ENCODE data around the gene ATP5PO. TPM values are rescaled to one million over a fixed set of nuclear protein-coding genes. Genes with fewer than 3 reads are reported as not detected.

Gene ATP5PO
- total and polyA plus RNA-seq, 5 donors = 538 to 1,692 (median 608) TPM

- 94% methylated on average over 12 of the region's 12 CpGs for WGBS
- no peaks in the 10 kb centered on the region for H3K27me3 ChIP-seq (ENCODE audit: control insufficient read depth, insufficient read depth)
- peaks cover 17% of the 10 kb centered on the region for H3K4me1 ChIP-seq (ENCODE audit: control insufficient read depth, insufficient read depth, low read length)
- H3K27ac ChIP-seq (ENCODE audit: low read length) = no peak overlapping the region
- H3K9me3 ChIP-seq (ENCODE audit: control insufficient read depth, low read length) = no peaks in the 10 kb centered on the region
- intact Hi-C loops (cut with DNase I) = loop anchor here in 3 of 4 donors (10.0 kb wide), 3 partner anchors 55 to 255 kb away; partner anchors contain the start of genes MRPS6 (in 2 of the 3) and SLC5A3 (in 2 of the 3)
- no peak for DNase-seq
- no peak overlapping the region for H3K4me3 ChIP-seq (ENCODE audit: low read length)
- ATAC-seq = no peak
Measured at GRCh38 chr21:33949516-33950430, 34.2 kb upstream of the ATP5PO start.

- no peak for ATAC-seq
- Histone ChIP-seq H3K27me3 (ENCODE audit: control insufficient read depth, insufficient read depth) (no peaks in the 10 kb centered on the region), H3K4me3 (ENCODE audit: low read length) (no peak overlapping the region), H3K27ac (ENCODE audit: low read length) (peak overlapping the region; percentile 47), H3K4me1 (ENCODE audit: control insufficient read depth, insufficient read depth, low read length) (peaks cover 17% of the 10 kb centered on the region), H3K9me3 (ENCODE audit: control insufficient read depth, low read length) (no peaks in the 10 kb centered on the region)
- no peak for DNase-seq
- intact Hi-C loops (cut with DNase I) = loop anchor here in 3 of 4 donors (10.0 kb wide), 3 partner anchors 56 to 256 kb away; partner anchors contain the start of genes MRPS6 (in 2 of the 3) and SLC5A3 (in 2 of the 3)
- 88% methylated on average over 9 of the region's 9 CpGs for WGBS
Measured at GRCh38 chr21:33948951-33949444, 33.4 kb upstream of the ATP5PO start.

GRCh38 chr21:33948096-33948950, 32.7 kb upstream of the ATP5PO start:
- DNase-seq = peak; percentile 43 to 79 (median 69)
- H3K9me3 ChIP-seq (ENCODE audit: control insufficient read depth, low read length) = no peaks in the 10 kb centered on the region
- H3K27me3 ChIP-seq (ENCODE audit: control insufficient read depth, insufficient read depth) = no peaks in the 10 kb centered on the region
- H3K4me1 ChIP-seq (ENCODE audit: control insufficient read depth, insufficient read depth, low read length) = peaks cover 17% of the 10 kb centered on the region
- H3K27ac ChIP-seq (ENCODE audit: low read length) = peak overlapping the region; percentile 47
- H3K4me3 ChIP-seq (ENCODE audit: low read length) = no peak overlapping the region
- ATAC-seq = peak; percentile 39 to 67
- WGBS = 49% methylated on average over 17 of the region's 17 CpGs
- intact Hi-C loops (cut with DNase I) = loop anchor here in 3 of 4 donors (10.0 kb wide), 3 partner anchors 56 to 256 kb away; partner anchors contain the start of genes MRPS6 (in 2 of the 3) and SLC5A3 (in 2 of the 3)

GRCh38 chr21:33947451-33948095, 32.0 kb upstream of the ATP5PO start:
- no peaks in the 10 kb centered on the region for H3K27me3 ChIP-seq (ENCODE audit: control insufficient read depth, insufficient read depth)
- H3K4me1 ChIP-seq (ENCODE audit: control insufficient read depth, insufficient read depth, low read length) = peaks cover 17% of the 10 kb centered on the region
- peak overlapping the region; percentile 47 for H3K27ac ChIP-seq (ENCODE audit: low read length)
- DNase-seq = peak; percentile 71 to 83 (median 72)
- intact Hi-C loops (cut with DNase I) = loop anchor here in 3 of 4 donors (10.0 kb wide), 3 partner anchors 57 to 257 kb away; partner anchors contain the start of genes MRPS6 (in 2 of the 3) and SLC5A3 (in 2 of the 3)
- 34% methylated on average over 9 of the region's 9 CpGs for WGBS
- peak; percentile 92 to 97 for ATAC-seq
- no peak overlapping the region for H3K4me3 ChIP-seq (ENCODE audit: low read length)
- no peaks in the 10 kb centered on the region for H3K9me3 ChIP-seq (ENCODE audit: control insufficient read depth, low read length)

- DNase-seq = no peak
- 98% methylated on average over 2 of the region's 2 CpGs for WGBS
- H3K27ac ChIP-seq (ENCODE audit: low read length) = no peak overlapping the region
Measured at GRCh38 chr21:33945652-33946270, 30.2 kb upstream of the ATP5PO start.

GRCh38 chr21:33944185-33944763, 28.7 kb upstream of the ATP5PO start:
- no peaks in the 10 kb centered on the region for H3K9me3 ChIP-seq (ENCODE audit: control insufficient read depth, low read length)
- intact Hi-C loops (cut with DNase I) = loop anchor here in 3 of 4 donors (10.0 kb wide), 3 partner anchors 61 to 261 kb away; partner anchors contain the start of genes MRPS6 (in 2 of the 3) and SLC5A3 (in 2 of the 3)
- 97% methylated on average over 1 of the region's 1 CpG for WGBS
- no peak overlapping the region for H3K27ac ChIP-seq (ENCODE audit: low read length)
- H3K4me1 ChIP-seq (ENCODE audit: control insufficient read depth, insufficient read depth, low read length) = peaks cover 15% of the 10 kb centered on the region
- DNase-seq = no peak
- H3K4me3 ChIP-seq (ENCODE audit: low read length) = no peak overlapping the region
- H3K27me3 ChIP-seq (ENCODE audit: control insufficient read depth, insufficient read depth) = no peaks in the 10 kb centered on the region
- no peak for ATAC-seq

More at GRCh38 chr21:33945652-33946270, 30.2 kb upstream of the ATP5PO start:
- Histone ChIP-seq H3K9me3 (ENCODE audit: control insufficient read depth, low read length) (no peaks in the 10 kb centered on the region), H3K4me3 (ENCODE audit: low read length) (no peak overlapping the region), H3K27me3 (ENCODE audit: control insufficient read depth, insufficient read depth) (no peaks in the 10 kb centered on the region), H3K4me1 (ENCODE audit: control insufficient read depth, insufficient read depth, low read length) (peaks cover 15% of the 10 kb centered on the region)
- intact Hi-C loops (cut with DNase I) = loop anchor here in 3 of 4 donors (10.0 kb wide), 3 partner anchors 59 to 259 kb away; partner anchors contain the start of genes MRPS6 (in 2 of the 3) and SLC5A3 (in 2 of the 3)
- no peak for ATAC-seq

GRCh38 chr21:33943293-33943692, 27.7 kb upstream of the ATP5PO start:
- DNase-seq = no peak
- H3K4me1 ChIP-seq (ENCODE audit: control insufficient read depth, insufficient read depth, low read length) = peaks cover 7% of the 10 kb centered on the region
- 80% methylated on average over 2 of the region's 2 CpGs for WGBS
- no peak overlapping the region for H3K4me3 ChIP-seq (ENCODE audit: low read length)
- H3K27ac ChIP-seq (ENCODE audit: low read length) = no peak overlapping the region
- H3K27me3 ChIP-seq (ENCODE audit: control insufficient read depth, insufficient read depth) = no peaks in the 10 kb centered on the region
- intact Hi-C loops (cut with DNase I) = loop anchor here in 3 of 4 donors (10.0 kb wide), 3 partner anchors 62 to 262 kb away; partner anchors contain the start of genes MRPS6 (in 2 of the 3) and SLC5A3 (in 2 of the 3)
- no peaks in the 10 kb centered on the region for H3K9me3 ChIP-seq (ENCODE audit: control insufficient read depth, low read length)
- no peak for ATAC-seq

DNA sequence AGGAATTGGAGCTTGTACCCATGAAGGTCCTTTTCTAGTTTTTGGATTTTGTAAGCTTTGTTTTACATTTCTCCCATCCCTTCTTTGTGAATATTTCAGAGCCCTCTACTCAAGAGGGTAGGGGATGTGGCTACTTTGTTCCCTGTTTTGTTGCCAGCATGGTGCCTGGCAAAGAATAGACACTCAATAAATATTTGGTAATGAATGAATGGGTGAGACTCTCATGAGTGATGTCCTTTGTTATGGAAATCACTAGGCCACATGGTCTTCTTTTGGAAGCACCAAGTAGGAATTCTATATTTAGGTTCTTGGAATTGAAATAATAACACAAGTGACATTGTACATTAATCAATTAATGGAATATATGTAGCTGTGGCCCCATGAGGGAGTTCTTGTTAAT, 26.8 kb upstream of the ATP5PO start:
- Histone ChIP-seq H3K4me1 (ENCODE audit: control insufficient read depth, insufficient read depth, low read length) (peaks cover 3% of the 10 kb centered on the region), H3K27ac (ENCODE audit: low read length) (no peak overlapping the region), H3K27me3 (ENCODE audit: control insufficient read depth, insufficient read depth) (no peaks in the 10 kb centered on the region), H3K4me3 (ENCODE audit: low read length) (no peak overlapping the region), H3K9me3 (ENCODE audit: control insufficient read depth, low read length) (no peaks in the 10 kb centered on the region)
- DNase-seq (no peak), ATAC-seq (no peak)
- intact Hi-C loops (cut with DNase I) = loop anchor here in 3 of 4 donors (10.0 kb wide), 3 partner anchors 62 to 262 kb away; partner anchors contain the start of genes MRPS6 (in 2 of the 3) and SLC5A3 (in 2 of the 3)

DNA sequence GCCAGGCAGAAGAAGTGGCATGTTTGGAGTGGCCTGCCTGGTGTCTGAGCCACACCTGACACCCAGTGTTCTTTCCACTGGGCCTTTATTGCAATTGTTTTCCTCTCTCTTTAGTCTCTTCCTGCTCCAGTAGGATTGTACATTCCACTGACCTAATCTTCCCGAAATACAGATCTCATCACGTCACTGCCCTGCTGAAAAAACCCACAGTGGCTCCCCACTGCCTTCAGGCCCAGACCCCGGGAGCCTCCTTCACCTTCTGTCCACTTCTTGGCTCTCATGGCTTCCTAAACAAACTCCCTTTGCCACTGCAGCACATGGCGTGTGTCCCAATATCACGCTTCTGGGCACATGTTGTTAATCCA, 25.3 kb upstream of the ATP5PO start:
- H3K9me3 ChIP-seq (ENCODE audit: control insufficient read depth, low read length) = no peaks in the 10 kb centered on the region
- peak overlapping the region; percentile 53 for H3K27ac ChIP-seq (ENCODE audit: low read length)
- peaks cover 3% of the 10 kb centered on the region for H3K4me1 ChIP-seq (ENCODE audit: control insufficient read depth, insufficient read depth, low read length)
- no peaks in the 10 kb centered on the region for H3K27me3 ChIP-seq (ENCODE audit: control insufficient read depth, insufficient read depth)
- DNase-seq (no peak), ATAC-seq (peak; percentile 32 to 69)
- intact Hi-C loops (cut with DNase I) = loop anchor here in 3 of 4 donors (10.0 kb wide), 3 partner anchors 64 to 264 kb away; partner anchors contain the start of genes MRPS6 (in 2 of the 3) and SLC5A3 (in 2 of the 3)
- H3K4me3 ChIP-seq (ENCODE audit: low read length) = no peak overlapping the region
- WGBS = 66% methylated on average over 5 of the region's 5 CpGs

All from right cardiac atrium (tissue), 5 donors.